ENCODE measurements around the gene NUP210. TPM values are rescaled to one million over a fixed set of nuclear protein-coding genes. Genes with fewer than 3 reads are reported as not detected.

The NUP210 gene
- total RNA-seq, 1 experiment from 2014 or later, result 0.32 TPM

GRCh38 chr3:13305623-13306022 is 114.5 kb downstream of the NUP210 start:
- H3K36me3 ChIP-seq, result no peaks in the 10 kb centered on the region

DNA sequence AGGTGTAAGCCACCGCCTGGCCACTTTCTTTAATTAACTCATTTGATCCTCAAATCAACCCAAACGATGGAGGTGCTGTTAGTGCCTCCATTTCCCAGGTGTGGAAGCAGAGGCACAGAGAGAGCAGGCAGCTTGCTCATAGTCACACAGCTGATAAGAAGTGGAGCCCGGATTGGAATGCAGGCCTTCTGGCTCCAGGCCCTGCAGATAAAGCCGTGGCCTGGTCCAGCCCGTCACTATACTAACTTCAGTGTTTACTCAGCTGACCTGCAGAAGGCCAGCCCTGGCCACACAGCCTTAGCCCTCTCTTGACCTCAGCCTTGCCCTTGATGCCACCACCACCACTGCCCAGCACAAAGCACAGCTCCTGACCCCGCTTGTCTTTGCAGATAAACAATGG is 116.7 kb downstream of the NUP210 start:
- no peaks in the 10 kb centered on the region for H3K4me1 ChIP-seq
- peaks cover 9% of the 10 kb centered on the region; the same call in 1 of the 2 replicates for H3K27me3 ChIP-seq
- no peak overlapping the region for H3K27ac ChIP-seq
- no peak for DNase-seq
- H3K9me3 ChIP-seq (replicated peaks), result no peaks in the 10 kb centered on the region
- no peaks in the 10 kb centered on the region for H3K36me3 ChIP-seq
- H3K4me3 ChIP-seq, result no peak overlapping the region

More at GRCh38 chr3:13305623-13306022, 114.5 kb downstream of the NUP210 start:
- H3K9me3 ChIP-seq (replicated peaks), result no peaks in the 10 kb centered on the region
- no peak for DNase-seq
- no peak overlapping the region for H3K4me3 ChIP-seq
- H3K27ac ChIP-seq, result no peak overlapping the region
- H3K4me1 ChIP-seq, result no peaks in the 10 kb centered on the region
- peaks cover 9% of the 10 kb centered on the region; the same call in 1 of the 2 replicates for H3K27me3 ChIP-seq

GRCh38 chr3:13301286-13301987 is 118.7 kb downstream of the NUP210 start:
- no peak overlapping the region for H3K27ac ChIP-seq
- no peaks in the 10 kb centered on the region for H3K4me1 ChIP-seq

GRCh38 chr3:13300546-13301285 is 119.4 kb downstream of the NUP210 start:
- Histone ChIP-seq H3K27ac (no peak overlapping the region), H3K9me3 (replicated peaks) (no peaks in the 10 kb centered on the region)

More at GRCh38 chr3:13301286-13301987, 118.7 kb downstream of the NUP210 start:
- Histone ChIP-seq H3K9me3 (replicated peaks) (no peaks in the 10 kb centered on the region), H3K36me3 (no peaks in the 10 kb centered on the region), H3K27me3 (peaks cover 19% of the 10 kb centered on the region), H3K4me3 (no peak overlapping the region)
- DNase-seq, result peak; percentile 24 to 43

GRCh38 chr3:13299531-13300155 is 120.5 kb downstream of the NUP210 start:
- Histone ChIP-seq H3K4me1 (no peaks in the 10 kb centered on the region), H3K4me3 (no peak overlapping the region), H3K27me3 (peaks cover 15% of the 10 kb centered on the region), H3K27ac (no peak overlapping the region), H3K9me3 (replicated peaks) (no peaks in the 10 kb centered on the region), H3K36me3 (no peaks in the 10 kb centered on the region)
- DNase-seq, result no peak

More at GRCh38 chr3:13300546-13301285, 119.4 kb downstream of the NUP210 start:
- Histone ChIP-seq H3K4me3 (no peak overlapping the region), H3K36me3 (no peaks in the 10 kb centered on the region), H3K4me1 (no peaks in the 10 kb centered on the region), H3K27me3 (peaks cover 18% of the 10 kb centered on the region)
- no peak for DNase-seq

DNA sequence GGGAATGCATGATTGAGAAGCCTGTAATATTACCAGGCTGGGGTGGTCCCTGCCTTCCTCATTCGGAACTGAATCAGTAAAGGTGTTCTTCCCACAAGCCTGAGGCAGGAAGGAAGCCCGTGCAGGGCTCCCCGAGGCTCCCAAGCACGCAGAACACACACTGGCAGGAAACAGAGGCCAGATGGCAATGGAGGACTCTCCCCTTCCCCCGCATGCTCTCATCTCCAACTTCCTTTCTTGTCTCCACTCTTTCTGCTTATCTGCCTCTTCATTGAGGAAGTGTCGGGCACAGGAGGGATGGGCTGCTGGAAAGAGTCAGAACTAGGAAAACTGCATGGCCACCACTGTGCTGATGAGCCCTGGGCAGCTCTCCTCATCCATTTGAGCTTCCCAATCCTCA is 123.5 kb downstream of the NUP210 start:
- DNase-seq, result no peak
- Histone ChIP-seq H3K27ac (no peak overlapping the region), H3K36me3 (no peaks in the 10 kb centered on the region), H3K27me3 (peaks cover 10% of the 10 kb centered on the region), H3K9me3 (replicated peaks) (no peaks in the 10 kb centered on the region), H3K4me1 (no peaks in the 10 kb centered on the region), H3K4me3 (no peak overlapping the region)

GRCh38 chr3:13294442-13295351 is 125.4 kb downstream of the NUP210 start:
- H3K27me3 ChIP-seq, result peaks cover 10% of the 10 kb centered on the region
- no peak overlapping the region for H3K27ac ChIP-seq
- peaks cover 3% of the 10 kb centered on the region; the same call in 1 of the 2 replicates for H3K4me1 ChIP-seq
- H3K36me3 ChIP-seq, result no peaks in the 10 kb centered on the region
- no peaks in the 10 kb centered on the region for H3K9me3 ChIP-seq (replicated peaks)
- DNase-seq, result no peak
- no peak overlapping the region for H3K4me3 ChIP-seq

GRCh38 chr3:13292375-13292774 is 127.7 kb downstream of the NUP210 start:
- no peak for DNase-seq
- Histone ChIP-seq H3K27ac (no peak overlapping the region), H3K4me1 (peaks cover 17% of the 10 kb centered on the region), H3K36me3 (no peaks in the 10 kb centered on the region), H3K27me3 (peaks cover 8% of the 10 kb centered on the region), H3K9me3 (replicated peaks) (no peaks in the 10 kb centered on the region), H3K4me3 (no peak overlapping the region)

DNA sequence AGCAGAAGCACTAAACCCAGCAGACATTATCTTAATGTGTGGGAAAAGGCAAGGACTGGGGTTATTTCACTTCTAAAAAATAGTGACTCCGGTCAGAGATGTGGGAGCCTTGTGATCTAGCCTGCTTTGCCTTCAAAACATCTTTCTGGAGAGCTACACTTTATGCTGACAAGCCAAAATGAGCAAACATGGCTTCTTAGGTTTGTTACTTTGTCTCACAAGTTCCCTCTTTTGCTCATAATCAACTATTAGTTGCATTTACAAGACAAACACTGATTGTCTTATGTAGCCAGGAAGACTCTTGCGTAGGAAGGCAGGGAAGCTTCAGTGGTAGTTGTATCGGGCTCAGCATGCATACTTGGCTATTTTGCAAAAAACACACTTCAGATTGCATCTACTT is 129.2 kb downstream of the NUP210 start:
- no peak overlapping the region for H3K27ac ChIP-seq
- no peak overlapping the region for H3K4me3 ChIP-seq
- H3K36me3 ChIP-seq, result no peaks in the 10 kb centered on the region
- H3K9me3 ChIP-seq (replicated peaks), result no peaks in the 10 kb centered on the region; the same call in 1 of the 2 replicates
- peaks cover 17% of the 10 kb centered on the region for H3K4me1 ChIP-seq
- no peaks in the 10 kb centered on the region for H3K27me3 ChIP-seq
- DNase-seq, result no peak

DNA sequence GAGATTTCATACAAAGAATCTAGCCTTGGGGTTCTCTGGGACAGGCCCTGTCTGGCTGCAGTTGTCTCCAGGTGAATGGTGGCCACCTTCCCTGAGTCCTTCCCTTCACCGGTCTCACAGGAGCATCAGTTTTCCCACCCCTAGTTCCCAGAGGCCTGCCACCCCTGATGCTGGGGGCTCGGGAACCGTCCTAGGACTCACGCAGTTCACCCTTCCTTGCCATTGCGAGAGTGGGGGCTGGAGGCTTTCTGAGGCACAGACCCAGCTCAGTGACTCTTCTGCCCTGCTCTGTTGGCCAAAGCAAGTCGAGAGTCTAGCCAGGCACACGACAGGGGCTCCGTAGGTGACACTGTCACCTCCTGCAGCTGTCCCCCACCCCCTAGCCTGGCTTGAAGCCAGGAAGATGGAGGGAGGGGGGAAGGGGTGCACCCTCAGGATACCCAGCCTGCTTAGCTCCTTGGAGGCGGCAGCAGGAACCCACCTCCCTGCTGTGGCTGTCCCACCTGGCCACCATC is 130.3 kb downstream of the NUP210 start:
- no peak for DNase-seq
- Histone ChIP-seq H3K36me3 (no peaks in the 10 kb centered on the region), H3K9me3 (replicated peaks) (no peaks in the 10 kb centered on the region; the same call in 1 of the 2 replicates), H3K27me3 (no peaks in the 10 kb centered on the region), H3K4me1 (peaks cover 17% of the 10 kb centered on the region), H3K27ac (no peak overlapping the region), H3K4me3 (no peak overlapping the region)

DNA sequence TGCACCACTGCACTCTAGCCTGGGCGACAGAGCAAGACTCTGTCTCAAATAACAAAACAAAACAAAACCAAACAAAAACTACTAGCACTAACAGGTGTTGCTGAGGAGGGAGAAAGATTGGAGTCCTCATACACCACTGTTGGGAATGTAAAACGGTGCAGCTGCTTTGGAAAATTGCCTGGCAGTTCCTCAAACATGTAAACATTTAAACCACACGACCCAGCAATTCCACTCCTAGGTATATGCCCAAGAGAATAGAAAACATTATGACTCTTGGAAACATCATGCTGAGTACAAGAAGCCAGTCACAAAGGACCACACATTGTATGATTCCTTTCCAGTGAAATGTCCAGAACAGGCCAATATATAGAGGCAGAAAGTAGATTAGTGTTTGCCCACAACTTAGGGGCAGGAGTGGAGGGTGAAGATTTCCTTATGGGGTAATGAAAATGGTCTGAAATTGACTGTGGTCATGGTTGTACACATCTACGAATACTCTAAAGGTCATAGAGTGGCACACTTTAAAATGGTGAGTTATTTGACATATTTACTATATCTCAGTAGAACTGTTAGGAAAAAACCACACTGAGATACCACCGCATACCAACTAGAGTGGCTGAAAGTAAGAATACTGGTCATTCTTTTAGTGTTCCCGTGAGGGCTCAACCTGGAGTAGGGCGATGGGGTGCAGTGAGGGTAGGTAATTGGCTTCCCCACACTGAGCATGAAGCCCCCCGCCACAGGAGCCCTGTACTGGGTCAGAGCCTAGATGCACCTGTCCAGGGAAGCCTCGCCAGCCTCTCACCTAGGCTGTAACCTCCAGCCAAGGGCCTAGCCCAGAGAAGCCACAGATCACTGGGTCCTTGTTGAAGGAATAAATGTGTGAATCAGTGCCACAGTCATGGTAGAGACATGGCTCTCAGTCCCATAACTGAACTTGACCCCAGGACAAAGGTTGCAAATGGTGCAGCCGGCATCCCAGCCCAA is 131.1 kb downstream of the NUP210 start:
- H3K27ac ChIP-seq, result no peak overlapping the region
- DNase-seq, result peak; percentile 78 to 93

GRCh38 chr3:13287833-13288232 is 132.3 kb downstream of the NUP210 start:
- H3K4me3 ChIP-seq, result no peak overlapping the region
- no peak overlapping the region for H3K27ac ChIP-seq
- no peak for DNase-seq
- H3K36me3 ChIP-seq, result no peaks in the 10 kb centered on the region
- no peaks in the 10 kb centered on the region for H3K27me3 ChIP-seq
- H3K9me3 ChIP-seq (replicated peaks), result no peaks in the 10 kb centered on the region; the same call in 1 of the 2 replicates
- H3K4me1 ChIP-seq, result peaks cover 17% of the 10 kb centered on the region

More for the DNA sequence above, 131.1 kb downstream of the NUP210 start:
- no peak overlapping the region for H3K4me3 ChIP-seq
- H3K9me3 ChIP-seq (replicated peaks), result no peaks in the 10 kb centered on the region; the same call in 1 of the 2 replicates
- H3K4me1 ChIP-seq, result peaks cover 17% of the 10 kb centered on the region
- no peaks in the 10 kb centered on the region for H3K27me3 ChIP-seq
- no peaks in the 10 kb centered on the region for H3K36me3 ChIP-seq

GRCh38 chr3:13286873-13287272 is 133.2 kb downstream of the NUP210 start:
- Histone ChIP-seq H3K27me3 (no peaks in the 10 kb centered on the region), H3K9me3 (replicated peaks) (no peaks in the 10 kb centered on the region; the same call in 1 of the 2 replicates), H3K36me3 (no peaks in the 10 kb centered on the region), H3K4me3 (no peak overlapping the region), H3K27ac (no peak overlapping the region), H3K4me1 (peaks cover 17% of the 10 kb centered on the region)
- no peak for DNase-seq
